HG03354 (cell line): ENCODE measurements around the gene APBB1IP.
"Not testable (repeated sequence)": the region's sequence is repeated elsewhere in the genome, so short reads cannot be mapped to it uniquely, and the experiment has no call there.

Source experiments
- ATAC-seq: cut with Tn5 transposase; IDR thresholded peaks from one replicate; pipeline ENCODE4 v1.9.1; 2021; ENCODE audit warnings: mild to moderate bottlenecking; ENCODE audit not compliant: unreplicated experiment, poor library complexity, severe bottlenecking

The APBB1IP gene

GRCh38 chr10:26494018-26494417 lies 55.9 kb downstream of the APBB1IP start:
- no peak for ATAC-seq

DNA sequence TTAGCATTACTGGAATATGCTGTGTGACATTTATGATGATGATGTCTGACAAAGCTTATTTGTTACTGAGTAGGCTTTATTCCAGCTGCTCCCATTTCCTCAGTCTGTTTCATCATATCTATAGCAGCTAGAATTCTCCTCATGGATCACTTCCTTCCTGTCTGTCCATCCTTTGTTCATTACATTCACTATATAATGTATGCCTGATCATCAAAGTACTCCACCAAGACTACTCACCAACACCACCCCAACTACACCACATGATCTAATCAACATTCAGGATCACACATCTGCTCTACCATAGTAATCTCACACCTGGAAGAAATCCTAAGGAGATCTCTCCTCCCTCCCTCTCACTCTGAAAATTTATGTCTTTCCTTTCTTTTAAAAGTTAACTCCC lies 61.3 kb downstream of the APBB1IP start:
- ATAC-seq, result no peak

- no peak for ATAC-seq
Observed at GRCh38 chr10:26502986-26503385, 64.8 kb downstream of the APBB1IP start.

GRCh38 chr10:26503911-26504310 lies 65.8 kb downstream of the APBB1IP start:
- ATAC-seq, result no peak

DNA sequence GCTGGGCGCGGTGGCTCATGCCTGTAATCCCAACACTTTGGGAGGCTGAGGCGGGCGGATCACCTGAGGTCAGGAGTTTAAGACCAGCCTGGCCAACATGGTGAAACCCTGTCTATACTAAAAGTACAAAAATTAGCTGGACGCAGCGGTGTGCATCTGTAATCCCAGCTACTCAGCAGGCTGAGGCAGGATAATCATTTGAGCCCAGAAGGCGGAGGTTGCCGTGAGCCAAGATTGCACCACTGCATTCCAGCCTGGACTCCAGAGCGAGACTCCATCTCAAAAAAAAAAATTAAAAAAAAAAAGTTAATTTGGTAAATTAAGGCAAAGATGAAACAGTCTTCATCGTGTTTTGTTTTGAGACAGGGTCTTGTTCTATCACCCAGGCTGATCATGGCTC lies 66.3 kb downstream of the APBB1IP start:
- not testable (repeated sequence) for ATAC-seq

DNA sequence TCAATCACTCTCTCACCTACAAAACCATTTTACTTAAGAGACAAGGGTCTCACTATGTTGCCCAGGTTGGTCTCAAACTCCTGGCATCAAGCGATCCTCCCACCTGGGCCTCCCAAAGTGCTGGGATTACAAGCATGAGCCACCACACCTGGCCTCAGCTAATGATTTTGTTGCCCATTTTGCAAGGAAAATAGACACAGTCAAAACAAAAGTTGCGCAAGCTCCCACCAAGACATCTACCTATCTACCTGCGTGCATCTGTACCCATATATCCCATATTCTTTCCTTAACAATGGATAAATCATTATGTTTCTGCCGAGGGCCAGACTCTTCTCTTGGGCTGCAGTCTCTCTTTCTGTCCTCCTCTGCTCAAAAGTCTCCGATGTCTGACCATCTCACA lies 67.3 kb downstream of the APBB1IP start:
- ATAC-seq, result no peak

GRCh38 chr10:26506736-26507135 lies 68.6 kb downstream of the APBB1IP start:
- ATAC-seq, result no peak

GRCh38 chr10:26507441-26507840 lies 69.3 kb downstream of the APBB1IP start:
- no peak for ATAC-seq

DNA sequence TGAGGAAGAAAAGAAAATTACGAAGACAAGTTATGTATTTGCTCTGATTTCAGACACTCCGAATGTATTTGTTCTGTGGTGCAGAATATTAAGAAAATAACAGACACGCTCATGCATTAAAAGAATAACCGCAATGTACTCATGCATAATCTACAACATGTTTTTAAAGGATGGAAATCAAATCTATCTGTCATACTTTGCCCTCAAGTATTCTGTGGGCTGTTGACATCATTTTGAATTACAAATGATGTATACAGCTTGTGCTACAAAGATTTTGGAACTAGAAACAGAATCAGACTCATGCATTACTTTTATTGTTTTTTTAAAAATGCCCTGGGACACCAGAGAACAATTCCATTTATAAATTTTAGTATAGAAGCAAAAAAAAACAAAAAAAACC lies 69.9 kb downstream of the APBB1IP start:
- ATAC-seq, result no peak

DNA sequence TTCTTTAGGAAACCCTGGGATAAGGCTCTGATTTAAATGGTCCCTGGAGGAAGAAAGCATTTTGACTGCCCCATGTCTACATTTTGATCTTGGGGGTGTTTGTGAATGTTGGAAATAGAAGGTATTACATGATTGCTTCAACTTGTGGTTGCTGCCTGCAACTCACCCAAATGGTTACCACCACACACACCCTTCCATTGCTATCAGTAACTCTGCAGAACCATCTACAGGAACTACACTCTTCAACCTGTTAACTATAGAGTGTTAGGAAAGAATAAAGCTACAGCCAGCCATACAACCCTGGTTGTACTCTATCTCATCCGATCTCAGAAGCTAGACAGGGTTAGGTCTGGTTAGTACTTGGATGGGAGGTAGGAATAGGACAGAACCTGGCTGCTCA lies 71.2 kb downstream of the APBB1IP start:
- ATAC-seq, result no peak

DNA sequence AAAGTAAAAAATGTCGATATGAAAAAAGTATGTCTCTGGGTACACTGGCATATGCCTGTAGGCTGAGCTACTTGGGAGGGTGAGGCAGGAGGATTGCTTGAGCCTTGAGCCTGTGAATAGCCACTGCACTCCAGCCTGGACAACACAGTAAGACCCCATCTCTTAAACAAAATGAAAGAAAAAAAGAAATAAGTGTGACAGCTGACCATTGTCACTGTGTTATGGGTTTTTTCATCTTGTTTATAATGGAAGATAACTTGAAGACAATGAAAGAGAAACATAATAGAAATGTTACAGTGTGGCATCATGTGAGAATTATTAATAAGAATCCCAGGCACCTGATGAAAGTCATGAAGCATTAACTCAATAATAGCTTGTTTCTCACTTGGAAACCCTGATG lies 75.0 kb downstream of the APBB1IP start:
- ATAC-seq, result no peak

DNA sequence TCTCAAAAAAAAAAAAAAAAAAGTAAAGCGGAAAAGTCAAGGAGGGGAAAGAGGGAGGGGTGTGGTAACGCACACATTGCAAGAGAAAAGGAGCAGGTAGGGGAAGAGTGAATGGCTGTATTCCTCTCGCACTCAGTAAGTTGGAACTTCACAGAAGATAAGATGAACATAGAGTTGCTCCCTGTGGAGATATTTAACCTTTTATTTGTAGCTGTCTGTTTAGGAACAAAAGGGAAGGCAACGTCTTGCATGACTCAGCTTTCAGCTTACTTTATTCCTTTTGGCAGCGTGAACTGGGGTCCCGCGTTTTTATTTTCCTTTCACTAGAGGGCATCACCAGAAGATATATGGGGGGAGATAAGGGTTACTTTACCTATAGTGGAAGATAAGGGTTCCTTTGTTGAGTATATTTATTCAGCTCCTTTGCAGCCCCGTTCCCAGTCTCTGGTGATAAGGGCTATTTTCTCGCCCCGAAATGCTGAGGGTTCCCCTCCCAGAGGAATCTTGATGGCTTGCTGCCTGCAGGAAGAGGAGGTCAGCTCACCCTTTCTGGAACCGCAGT lies 78.5 kb downstream of the APBB1IP start:
- ATAC-seq, result no peak

DNA sequence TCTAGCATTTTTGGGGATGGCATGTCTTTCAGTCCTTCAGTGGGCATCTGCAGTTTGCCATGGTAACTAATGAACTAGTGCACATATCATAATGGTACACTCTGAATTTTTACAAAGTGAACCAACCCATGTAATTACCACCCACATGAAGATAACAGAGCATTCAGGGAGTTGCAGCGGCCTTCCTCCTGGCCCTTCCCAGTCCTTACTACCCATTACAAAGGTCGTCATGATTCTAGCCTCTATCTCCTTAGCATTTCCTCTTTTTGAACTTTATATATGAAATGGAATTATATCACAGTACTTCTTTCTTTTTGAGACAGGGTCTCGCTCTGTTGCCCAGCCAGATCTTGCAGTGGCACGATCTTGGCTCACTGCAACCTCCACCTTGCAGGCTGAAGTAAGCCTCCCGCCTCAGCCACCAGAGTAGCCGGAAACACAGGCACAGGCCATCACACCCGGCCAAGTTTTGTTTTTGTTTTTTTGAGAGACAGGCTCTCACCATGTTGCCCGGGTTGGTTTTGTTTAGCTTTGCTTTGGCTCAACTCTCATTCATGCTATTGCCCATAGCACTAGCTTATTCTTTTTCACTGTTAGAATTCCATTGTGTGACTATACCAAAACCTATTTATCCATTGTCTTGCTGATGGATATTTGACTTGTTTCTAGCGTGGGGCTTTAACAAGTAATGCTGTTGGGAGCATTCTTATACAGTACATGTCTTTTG lies 79.2 kb downstream of the APBB1IP start:
- ATAC-seq, result no peak

DNA sequence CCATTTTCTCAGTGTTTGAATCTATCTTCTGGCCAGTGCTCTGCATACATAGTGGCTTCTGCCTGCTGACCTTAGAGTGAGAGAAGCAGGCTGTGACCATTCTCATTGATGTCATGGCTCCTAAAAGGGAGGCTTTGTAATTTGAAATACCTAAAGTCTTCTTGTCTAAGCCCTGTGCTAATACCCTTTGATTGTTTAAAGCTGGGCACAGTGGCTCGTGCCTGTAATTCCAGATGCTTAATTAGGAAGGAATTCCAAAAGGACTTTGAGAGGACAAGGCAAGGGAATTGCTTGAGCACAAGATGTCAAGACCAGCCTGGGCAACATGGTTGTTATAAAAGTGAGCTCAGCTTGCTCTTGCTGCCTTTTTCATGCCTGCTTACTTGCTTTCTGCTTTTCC lies 81.7 kb downstream of the APBB1IP start:
- ATAC-seq, result no peak

DNA sequence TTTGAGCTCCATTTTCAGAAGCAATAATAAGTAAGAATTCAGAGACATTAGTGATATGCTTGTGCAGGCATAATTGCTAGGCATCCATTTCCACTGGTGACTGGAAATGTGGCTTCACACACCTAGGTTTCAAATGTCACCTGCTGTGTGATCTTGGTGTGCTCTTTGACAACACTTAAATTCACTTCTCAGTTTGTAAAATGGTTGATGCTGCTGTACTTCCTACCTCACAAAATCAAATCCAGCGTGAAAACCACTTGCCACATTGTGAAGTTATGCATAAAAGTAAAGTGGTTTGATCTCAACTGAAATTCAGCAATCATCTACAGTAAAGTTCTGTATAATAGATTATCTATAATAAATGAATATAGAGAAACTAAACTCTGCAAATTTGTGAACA lies 82.4 kb downstream of the APBB1IP start:
- ATAC-seq, result no peak

GRCh38 chr10:26524161-26524896 lies 86.2 kb downstream of the APBB1IP start:
- no peak for ATAC-seq

GRCh38 chr10:26525586-26525985 lies 87.4 kb downstream of the APBB1IP start:
- ATAC-seq, result no peak

DNA sequence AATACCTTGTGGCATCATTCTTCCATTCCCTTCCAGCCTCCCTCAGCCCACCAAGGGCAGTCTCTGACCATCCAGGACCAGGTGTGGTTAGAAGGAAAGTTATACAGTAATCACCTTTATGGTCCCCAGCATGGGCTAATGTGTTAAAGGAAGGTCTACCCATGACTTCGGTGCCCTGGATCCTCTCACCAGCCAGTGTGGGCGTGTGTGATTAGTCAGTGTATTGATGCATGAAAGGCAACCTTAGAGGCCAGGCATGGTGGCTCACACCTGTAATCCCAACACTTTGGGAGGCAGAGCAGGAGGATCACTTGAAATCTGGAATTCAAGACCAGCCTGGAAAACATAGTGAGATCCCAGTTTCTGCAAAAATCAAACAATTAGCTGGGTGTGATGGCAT lies 88.9 kb downstream of the APBB1IP start:
- ATAC-seq, result no peak

GRCh38 chr10:26528048-26528447 lies 89.9 kb downstream of the APBB1IP start:
- ATAC-seq, result no peak

DNA sequence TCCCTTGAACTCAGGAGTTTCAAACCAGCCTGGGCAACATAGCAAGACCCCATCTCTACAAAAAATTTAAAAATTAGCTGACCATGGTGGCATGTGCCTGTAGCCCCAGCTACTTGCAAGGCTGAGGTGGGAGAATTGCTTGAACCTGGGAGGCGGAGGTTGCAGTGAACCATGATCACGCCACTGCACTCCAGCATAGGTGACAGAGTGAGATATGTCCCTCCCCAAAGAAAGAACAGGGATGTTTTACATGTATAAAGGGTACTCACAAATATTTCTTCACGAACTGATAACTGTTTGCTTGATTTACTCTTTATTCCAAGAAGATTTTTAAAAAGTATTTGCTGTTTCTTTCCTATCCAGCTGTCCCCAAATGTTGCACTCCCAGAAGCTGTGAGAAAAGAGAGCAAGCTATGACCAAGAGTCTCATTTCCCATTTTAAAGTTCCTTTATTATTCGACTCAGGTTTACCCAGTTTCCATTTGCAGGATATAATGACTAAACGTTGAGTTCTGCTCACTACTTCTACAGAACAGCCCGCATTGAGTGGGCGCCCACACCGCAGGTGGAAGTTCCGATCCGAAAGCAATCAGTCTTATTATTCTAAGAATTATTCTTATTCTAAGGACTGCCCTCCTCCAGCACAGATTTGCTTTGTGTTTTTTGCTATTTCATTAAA lies 90.7 kb downstream of the APBB1IP start:
- no peak for ATAC-seq

- ATAC-seq, result no peak
Observed at GRCh38 chr10:26534384-26534783, 96.2 kb downstream of the APBB1IP start.
